Measurements from ENCODE around the gene ZNF569. TPM values are rescaled to one million over a fixed set of nuclear protein-coding genes. Genes with fewer than 3 reads are reported as not detected.
A peak's percentile ranks its signal among the peaks of the same experiment; 100 is the strongest.
"Not testable (repeated sequence)": the region's sequence is repeated elsewhere in the genome, so short reads cannot be mapped to it uniquely, and the experiment has no call there.

Gene ZNF569
- total and polyA plus RNA-seq, 7 donors = 0.46 to 10.7 (median 4.7) TPM

- no peak for DNase-seq
- no peaks in the 10 kb centered on the region for H3K27me3 ChIP-seq
- no peaks in the 10 kb centered on the region for H3K36me3 ChIP-seq
- no peak overlapping the region for H3K27ac ChIP-seq
- no peak for TF ChIP-seq CTCF (IDR thresholded peaks at IDR 0.05)
- no peak for TF ChIP-seq POLR2A (IDR thresholded peaks at IDR 0.05)
- no peak for TF ChIP-seq POLR2AphosphoS5 (IDR thresholded peaks at IDR 0.05)
- TF ChIP-seq EP300 (IDR thresholded peaks at IDR 0.05) = no peak
- no peak overlapping the region for H3K4me3 ChIP-seq
- intact Hi-C loops (cut with DNase I) = no loop called here
- H3K4me1 ChIP-seq = no peaks in the 10 kb centered on the region
- WGBS, 2 donors = 57 to 74% methylated on average over 34 of the region's 34 CpGs
- peaks cover 3 to 39% (median 27%) of the 10 kb centered on the region in 4 donors for H3K9me3 ChIP-seq
Observed at GRCh38 chr19:37403403-37403802, 63.8 kb downstream of the ZNF569 start.

- intact Hi-C loops (cut with DNase I) = no loop called here
Observed at GRCh38 chr19:37401078-37401477, 66.2 kb downstream of the ZNF569 start.

GRCh38 chr19:37391399-37391798 is 75.8 kb downstream of the ZNF569 start:
- H3K4me1 ChIP-seq; H3K4me3 ChIP-seq; intact Hi-C loops (cut with DNase I); H3K27ac ChIP-seq; H3K27me3 ChIP-seq; DNase-seq: not testable (repeated sequence)
- Histone ChIP-seq H3K36me3 (peaks cover 22 to 41% (median 31%) of the 10 kb centered on the region in 4 donors), H3K9me3 (peaks cover 42 to 78% (median 50%) of the 10 kb centered on the region in 4 donors)
- WGBS, 2 donors = 96 to 97% methylated on average over 6 of the region's 6 CpGs

More at GRCh38 chr19:37401078-37401477, 66.2 kb downstream of the ZNF569 start:
- H3K9me3 ChIP-seq = peaks cover 7 to 38% (median 28%) of the 10 kb centered on the region in 4 donors
- no peak overlapping the region for H3K27ac ChIP-seq
- no peaks in the 10 kb centered on the region for H3K4me1 ChIP-seq
- TF ChIP-seq EP300 (IDR thresholded peaks at IDR 0.05) (no peak), POLR2AphosphoS5 (IDR thresholded peaks at IDR 0.05) (no peak), POLR2A (IDR thresholded peaks at IDR 0.05) (no peak), CTCF (IDR thresholded peaks at IDR 0.05) (no peak)
- H3K27me3 ChIP-seq = no peaks in the 10 kb centered on the region
- H3K36me3 ChIP-seq = no peaks in the 10 kb centered on the region
- WGBS, 2 donors = 92 to 98% methylated on average over 1 of the region's 1 CpG
- no peak for DNase-seq
- H3K4me3 ChIP-seq = no peak overlapping the region

GRCh38 chr19:37389234-37389633 is 78.0 kb downstream of the ZNF569 start:
- DNase-seq = no peak
- Histone ChIP-seq H3K9me3 (peaks cover 48 to 85% (median 61%) of the 10 kb centered on the region in 4 donors), H3K36me3 (peaks cover 27 to 62% (median 53%) of the 10 kb centered on the region in 4 donors), H3K4me3 (no peak overlapping the region), H3K27ac (no peak overlapping the region), H3K27me3 (no peaks in the 10 kb centered on the region), H3K4me1 (no peaks in the 10 kb centered on the region)
- intact Hi-C loops (cut with DNase I) = no loop called here
- WGBS, 2 donors = 97 to 99% methylated on average over 4 of the region's 4 CpGs
- TF ChIP-seq POLR2AphosphoS5 (IDR thresholded peaks at IDR 0.05) = no peak
- TF ChIP-seq CTCF (IDR thresholded peaks at IDR 0.05) = no peak
- TF ChIP-seq POLR2A (IDR thresholded peaks at IDR 0.05) = no peak
- TF ChIP-seq EP300 (IDR thresholded peaks at IDR 0.05) = no peak

GRCh38 chr19:37370880-37371661 is 96.2 kb downstream of the ZNF569 start, which contains the start of gene ZNF527:
TSS of gene ZNF527 (plus strand) at chr19:37371099. CDS start at chr19:37374199, 3,100 bp downstream.
- intact Hi-C loops (cut with DNase I) = loop anchor here (1.0 to 5.0 kb wide), 6 partner anchors 34 to 536 kb away; partner anchors contain the start of genes SIPA1L3, ZNF568, ZNF569 and ZNF570

More at GRCh38 chr19:37370880-37371661, 96.2 kb downstream of the ZNF569 start, which contains the start of gene ZNF527:
- peak within 1 kb of the TSS; percentile 83 to 91 (median 86) for H3K27ac ChIP-seq
- peaks cover 7 to 23% (median 14%) of the 10 kb centered on the region in 4 donors for H3K36me3 ChIP-seq
- H3K4me1 ChIP-seq = peaks cover 0 to 14% (median 6%) of the 10 kb centered on the region in 4 donors
- H3K4me3 ChIP-seq = peak within 1 kb of the TSS; percentile 64 to 74 (median 66)
- no peaks in the 10 kb centered on the region for H3K27me3 ChIP-seq
- peak; percentile 98 for DNase-seq
- peaks cover 0 to 14% (median under 1%) of the 10 kb centered on the region in 4 donors for H3K9me3 ChIP-seq
- 1% methylated on average over 58 of the region's 58 CpGs for WGBS, 2 donors
- TF ChIP-seq POLR2A (IDR thresholded peaks at IDR 0.05) (peak in 1 of 2 donors; percentile 90), POLR2AphosphoS5 (IDR thresholded peaks at IDR 0.05) (peak; percentile 96 to 99 (median 99)), CTCF (IDR thresholded peaks at IDR 0.05) (no peak), EP300 (IDR thresholded peaks at IDR 0.05) (peak in 1 of 4 donors; percentile 31)

Data from sigmoid colon (tissue), 7 donors.